Liver (tissue), 9 donors: ENCODE measurements around the gene CAMP. TPM values are rescaled to one million over a fixed set of nuclear protein-coding genes. Genes with fewer than 3 reads are reported as not detected.
"Not testable (repeated sequence)": the region's sequence is repeated elsewhere in the genome, so short reads cannot be mapped to it uniquely, and the experiment has no call there.

Experiments
- DNase-seq: peaks from one replicate; pipeline ENCODE4 v3.0.0-alpha.2; 2017; ENCODE audit warnings: low spot score
- H3K27ac ChIP-seq, 2 donors: one replicate each; pipeline ENCODE4 v1.7.0; 2013; ENCODE audit warnings: inconsistent platforms in 2 of 2, low read length in 2 of 2, control low read depth in 1 of 2, low read depth in 1 of 2, mild to moderate bottlenecking in 1 of 2
- H3K27me3 ChIP-seq, 4 donors: one replicate each; pipeline versions ENCODE4 v1.6.1 to v1.7.0; 2013; ENCODE audit warnings: low read length in 3 of 4, inconsistent platforms in 1 of 4, mild to moderate bottlenecking in 1 of 4, moderate library complexity in 1 of 4; ENCODE audit not compliant: control insufficient read depth in 4 of 4, insufficient read depth in 4 of 4
- H3K36me3 ChIP-seq, 4 donors: one replicate each; pipeline versions ENCODE4 v1.6.1 to v1.7.0; 2013; ENCODE audit warnings: low read length in 3 of 4, mild to moderate bottlenecking in 3 of 4, low read depth in 1 of 4, moderate library complexity in 1 of 4; ENCODE audit not compliant: control insufficient read depth in 4 of 4, insufficient read depth in 3 of 4
- H3K4me1 ChIP-seq, 4 donors: one replicate each; pipeline versions ENCODE4 v1.6.1 to v1.7.0; 2013; ENCODE audit warnings: low read length in 3 of 4, mild to moderate bottlenecking in 3 of 4, moderate library complexity in 1 of 4; ENCODE audit not compliant: control insufficient read depth in 4 of 4, insufficient read depth in 4 of 4
- H3K4me3 ChIP-seq, 3 donors: one replicate each; pipeline versions ENCODE4 v1.6.1 to v1.7.0; 2013; ENCODE audit warnings: low read length in 3 of 3, control low read depth in 1 of 3, low read depth in 1 of 3, mild to moderate bottlenecking in 1 of 3
- H3K9ac ChIP-seq, 2 donors: one replicate each; pipeline ENCODE4 v1.7.0; 2013; ENCODE audit warnings: low read length in 2 of 2, mild to moderate bottlenecking in 2 of 2, moderate library complexity in 2 of 2, control low read depth in 1 of 2, low read depth in 1 of 2
- H3K9me3 ChIP-seq, 4 donors: one replicate each; pipeline versions ENCODE4 v1.6.1 to v1.7.0; 2013; ENCODE audit warnings: low read length in 3 of 4; ENCODE audit not compliant: control insufficient read depth in 4 of 4
- EGR1 ChIP-seq, 2 donors: IDR thresholded peaks; 2 replicates each; pipeline ENCODE4 v1.6.1; 2016 to 2018; ENCODE audit warnings: antibody characterized with exemption in 2 of 2, low read depth in 2 of 2
- FOXA1 ChIP-seq: IDR thresholded peaks from 2 replicates; pipeline ENCODE4 v1.6.1; 2016; ENCODE audit warnings: antibody characterized with exemption
- FOXA2 ChIP-seq: IDR thresholded peaks from 2 replicates; pipeline ENCODE4 v1.6.1; 2016; ENCODE audit warnings: antibody characterized with exemption
- GABPA ChIP-seq, 2 donors: IDR thresholded peaks in 1 of 2; conservative IDR thresholded peaks in 1 of 2; 2 replicates each; pipeline ENCODE4 v1.6.1; 2016; ENCODE audit warnings: antibody characterized with exemption in 2 of 2, mild to moderate bottlenecking in 1 of 2, moderate library complexity in 1 of 2
- HNF4A ChIP-seq, 2 donors: conservative IDR thresholded peaks; 2 replicates each; pipeline ENCODE4 v1.6.1; 2016; ENCODE audit warnings: antibody characterized with exemption in 2 of 2, mild to moderate bottlenecking in 2 of 2
- HNF4G ChIP-seq: IDR thresholded peaks from 2 replicates; pipeline ENCODE4 v1.6.1; 2016; ENCODE audit warnings: antibody characterized with exemption
- JUND ChIP-seq, 2 donors: IDR thresholded peaks; 2 replicates each; pipeline ENCODE4 v1.6.1; 2016; ENCODE audit warnings: antibody characterized with exemption in 2 of 2
- NR2F2 ChIP-seq: IDR thresholded peaks from 2 replicates; pipeline ENCODE4 v1.6.1; 2016; ENCODE audit warnings: antibody characterized with exemption
- RAD21 ChIP-seq, 2 donors: IDR thresholded peaks; 2 replicates each; pipeline ENCODE4 v1.6.1; 2016; ENCODE audit warnings: antibody characterized with exemption in 2 of 2, mild to moderate bottlenecking in 2 of 2
- RXRA ChIP-seq, 2 donors: IDR thresholded peaks; 2 replicates each; pipeline ENCODE4 v1.6.1; 2017 to 2018; ENCODE audit warnings: antibody characterized with exemption in 2 of 2, mild to moderate bottlenecking in 1 of 2
- SP1 ChIP-seq: IDR thresholded peaks from 2 replicates; pipeline ENCODE4 v1.6.1; 2018; ENCODE audit warnings: antibody characterized with exemption, mild to moderate bottlenecking
- TAF1 ChIP-seq: conservative IDR thresholded peaks from 2 replicates; pipeline ENCODE4 v1.6.1; 2016; ENCODE audit warnings: antibody characterized with exemption, mild to moderate bottlenecking
- YY1 ChIP-seq: IDR thresholded peaks from 2 replicates; pipeline ENCODE4 v1.6.1; 2016; ENCODE audit warnings: antibody characterized with exemption, mild to moderate bottlenecking
- WGBS: extraction: QIAGEN DNeasy Blood & Tissue Kit; methylation state at CpG from one replicate; pipeline ENCODE4 v1.1.7; 2013; 5-methylcytosine and 5-hydroxymethylcytosine counted together
- polyA plus RNA-seq, 2 donors: library from polyadenylated mRNA; stranded (reverse) in 1 of 2; unstranded in 1 of 2; fragments of 200-250 nt in 1 of 2; fragments of >200 nt in 1 of 2; fragmentation: Nextera tagmentation in 1 of 2; extraction: Ambion mirVana in 1 of 2; gene quantifications; one replicate each; pipeline versions ENCODE4 v1.2.1 to v1.2.3, GENCODE V29; 2013 to 2015
- total RNA-seq, 2 donors: library from RNA; depleted of rRNA; stranded (reverse); fragments of >200 nt; gene quantifications; one replicate each; pipeline ENCODE4 v1.2.3, GENCODE V29; 2014
- TF ChIP-seq, protein P1 (sequence below): IDR thresholded peaks from 2 replicates; pipeline ENCODE4 v1.6.1; 2016; ENCODE audit warnings: antibody characterized with exemption, mild to moderate bottlenecking
- TF ChIP-seq, protein P2 (sequence below): fragments of 150-350 bp; IDR thresholded peaks from 2 replicates; pipeline ENCODE4 v1.5.1; 2017; ENCODE audit warnings: improper control_type of control experiment, low read depth, low read length; ENCODE audit not compliant: missing input control
- TF ChIP-seq, protein P3 (sequence below): IDR thresholded peaks from 2 replicates; pipeline ENCODE4 v1.6.1; 2016; ENCODE audit warnings: antibody characterized with exemption
- donor health status: healthy.
- donor health status: healthy.
- donor health status: healthy.
- donor health status: healthy.
- donor health status: healthy.

The CAMP gene
- total and polyA plus RNA-seq, 4 donors: 0.25 to 3.2 (median 0.62) TPM; not detected in 1

DNA sequence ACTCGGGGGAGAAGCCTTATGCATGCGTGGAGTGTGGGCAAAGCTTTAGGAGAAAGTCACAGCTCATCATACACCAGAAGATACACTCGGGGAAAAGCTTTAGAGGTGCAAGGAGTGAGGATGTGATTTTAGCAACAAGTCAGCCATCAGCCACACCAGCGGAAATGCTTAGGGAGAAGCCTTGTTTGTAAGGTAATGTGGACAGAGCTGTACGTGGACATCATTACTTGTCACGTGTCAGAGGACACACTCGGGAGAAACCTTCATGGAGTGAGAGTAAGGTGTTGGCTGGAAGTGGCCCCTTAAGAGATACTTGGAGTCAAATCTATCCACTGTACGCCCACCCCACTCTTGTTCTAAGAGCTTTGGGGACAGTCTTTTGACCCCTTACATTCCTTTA is 46.3 kb downstream of the CAMP start:
- Histone ChIP-seq H3K4me3 (no peak overlapping the region), H3K27me3 (no peaks in the 10 kb centered on the region), H3K4me1 (no peaks in the 10 kb centered on the region), H3K27ac (no peak overlapping the region), H3K36me3 (peaks cover 0 to 16% (median 0%) of the 10 kb centered on the region in 4 donors), H3K9ac (no peak overlapping the region), H3K9me3 (no peaks in the 10 kb centered on the region)
- TF ChIP-seq HNF4A (conservative IDR thresholded peaks at IDR 0.05): no peak
- TF ChIP-seq, protein P1, sequence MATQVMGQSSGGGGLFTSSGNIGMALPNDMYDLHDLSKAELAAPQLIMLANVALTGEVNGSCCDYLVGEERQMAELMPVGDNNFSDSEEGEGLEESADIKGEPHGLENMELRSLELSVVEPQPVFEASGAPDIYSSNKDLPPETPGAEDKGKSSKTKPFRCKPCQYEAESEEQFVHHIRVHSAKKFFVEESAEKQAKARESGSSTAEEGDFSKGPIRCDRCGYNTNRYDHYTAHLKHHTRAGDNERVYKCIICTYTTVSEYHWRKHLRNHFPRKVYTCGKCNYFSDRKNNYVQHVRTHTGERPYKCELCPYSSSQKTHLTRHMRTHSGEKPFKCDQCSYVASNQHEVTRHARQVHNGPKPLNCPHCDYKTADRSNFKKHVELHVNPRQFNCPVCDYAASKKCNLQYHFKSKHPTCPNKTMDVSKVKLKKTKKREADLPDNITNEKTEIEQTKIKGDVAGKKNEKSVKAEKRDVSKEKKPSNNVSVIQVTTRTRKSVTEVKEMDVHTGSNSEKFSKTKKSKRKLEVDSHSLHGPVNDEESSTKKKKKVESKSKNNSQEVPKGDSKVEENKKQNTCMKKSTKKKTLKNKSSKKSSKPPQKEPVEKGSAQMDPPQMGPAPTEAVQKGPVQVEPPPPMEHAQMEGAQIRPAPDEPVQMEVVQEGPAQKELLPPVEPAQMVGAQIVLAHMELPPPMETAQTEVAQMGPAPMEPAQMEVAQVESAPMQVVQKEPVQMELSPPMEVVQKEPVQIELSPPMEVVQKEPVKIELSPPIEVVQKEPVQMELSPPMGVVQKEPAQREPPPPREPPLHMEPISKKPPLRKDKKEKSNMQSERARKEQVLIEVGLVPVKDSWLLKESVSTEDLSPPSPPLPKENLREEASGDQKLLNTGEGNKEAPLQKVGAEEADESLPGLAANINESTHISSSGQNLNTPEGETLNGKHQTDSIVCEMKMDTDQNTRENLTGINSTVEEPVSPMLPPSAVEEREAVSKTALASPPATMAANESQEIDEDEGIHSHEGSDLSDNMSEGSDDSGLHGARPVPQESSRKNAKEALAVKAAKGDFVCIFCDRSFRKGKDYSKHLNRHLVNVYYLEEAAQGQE: no peak
- TF ChIP-seq RAD21 (IDR thresholded peaks at IDR 0.05): no peak
- no peak for TF ChIP-seq FOXA2
- TF ChIP-seq TAF1: no peak
- TF ChIP-seq HNF4G: no peak
- TF ChIP-seq RXRA (IDR thresholded peaks at IDR 0.05): no peak
- no peak for TF ChIP-seq JUND (IDR thresholded peaks at IDR 0.05)
- no peak for TF ChIP-seq FOXA1
- WGBS: 94% methylated on average over 8 of the region's 8 CpGs
- DNase-seq: no peak

DNA sequence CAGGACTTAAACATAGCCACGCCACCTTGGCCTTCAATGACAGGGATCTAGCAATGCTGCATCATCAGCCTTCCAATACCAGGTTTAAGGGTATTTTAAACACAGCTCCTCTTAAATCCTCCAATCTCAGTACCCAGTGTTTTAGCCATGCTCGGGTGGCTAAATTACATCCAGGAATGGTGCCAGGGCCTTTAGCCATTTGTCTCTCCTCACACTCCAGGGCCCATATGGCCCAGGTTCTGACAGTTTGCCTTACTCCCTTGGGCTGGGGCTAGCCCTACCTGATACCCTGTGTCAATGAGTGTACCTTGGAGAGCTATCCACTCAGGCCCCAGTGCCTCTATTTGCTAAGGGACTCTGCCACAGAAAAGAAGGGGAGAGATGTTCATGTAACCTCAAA is 47.0 kb downstream of the CAMP start:
- Histone ChIP-seq H3K9ac (no peak overlapping the region), H3K9me3 (no peaks in the 10 kb centered on the region), H3K4me3 (no peak overlapping the region), H3K27ac (no peak overlapping the region), H3K4me1 (no peaks in the 10 kb centered on the region), H3K27me3 (no peaks in the 10 kb centered on the region), H3K36me3 (peaks cover 0 to 16% (median 0%) of the 10 kb centered on the region in 4 donors)
- TF ChIP-seq SP1 (no peak), YY1 (no peak), HNF4A (conservative IDR thresholded peaks at IDR 0.05) (no peak), RAD21 (IDR thresholded peaks at IDR 0.05) (no peak), FOXA1 (no peak), NR2F2 (no peak), GABPA (IDR thresholded peaks at IDR 0.05 in 1 of 2, conservative IDR thresholded peaks at IDR 0.05 in 1 of 2) (no peak), TAF1 (no peak), EGR1 (IDR thresholded peaks at IDR 0.05; ENCODE audit: low read depth in 2 of 2) (no peak), JUND (IDR thresholded peaks at IDR 0.05) (no peak)
- TF ChIP-seq, protein P2, sequence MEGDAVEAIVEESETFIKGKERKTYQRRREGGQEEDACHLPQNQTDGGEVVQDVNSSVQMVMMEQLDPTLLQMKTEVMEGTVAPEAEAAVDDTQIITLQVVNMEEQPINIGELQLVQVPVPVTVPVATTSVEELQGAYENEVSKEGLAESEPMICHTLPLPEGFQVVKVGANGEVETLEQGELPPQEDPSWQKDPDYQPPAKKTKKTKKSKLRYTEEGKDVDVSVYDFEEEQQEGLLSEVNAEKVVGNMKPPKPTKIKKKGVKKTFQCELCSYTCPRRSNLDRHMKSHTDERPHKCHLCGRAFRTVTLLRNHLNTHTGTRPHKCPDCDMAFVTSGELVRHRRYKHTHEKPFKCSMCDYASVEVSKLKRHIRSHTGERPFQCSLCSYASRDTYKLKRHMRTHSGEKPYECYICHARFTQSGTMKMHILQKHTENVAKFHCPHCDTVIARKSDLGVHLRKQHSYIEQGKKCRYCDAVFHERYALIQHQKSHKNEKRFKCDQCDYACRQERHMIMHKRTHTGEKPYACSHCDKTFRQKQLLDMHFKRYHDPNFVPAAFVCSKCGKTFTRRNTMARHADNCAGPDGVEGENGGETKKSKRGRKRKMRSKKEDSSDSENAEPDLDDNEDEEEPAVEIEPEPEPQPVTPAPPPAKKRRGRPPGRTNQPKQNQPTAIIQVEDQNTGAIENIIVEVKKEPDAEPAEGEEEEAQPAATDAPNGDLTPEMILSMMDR: no peak
- TF ChIP-seq, protein P3, sequence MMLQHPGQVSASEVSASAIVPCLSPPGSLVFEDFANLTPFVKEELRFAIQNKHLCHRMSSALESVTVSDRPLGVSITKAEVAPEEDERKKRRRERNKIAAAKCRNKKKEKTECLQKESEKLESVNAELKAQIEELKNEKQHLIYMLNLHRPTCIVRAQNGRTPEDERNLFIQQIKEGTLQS: no peak
- 89% methylated on average over 2 of the region's 2 CpGs for WGBS
- DNase-seq: no peak

DNA sequence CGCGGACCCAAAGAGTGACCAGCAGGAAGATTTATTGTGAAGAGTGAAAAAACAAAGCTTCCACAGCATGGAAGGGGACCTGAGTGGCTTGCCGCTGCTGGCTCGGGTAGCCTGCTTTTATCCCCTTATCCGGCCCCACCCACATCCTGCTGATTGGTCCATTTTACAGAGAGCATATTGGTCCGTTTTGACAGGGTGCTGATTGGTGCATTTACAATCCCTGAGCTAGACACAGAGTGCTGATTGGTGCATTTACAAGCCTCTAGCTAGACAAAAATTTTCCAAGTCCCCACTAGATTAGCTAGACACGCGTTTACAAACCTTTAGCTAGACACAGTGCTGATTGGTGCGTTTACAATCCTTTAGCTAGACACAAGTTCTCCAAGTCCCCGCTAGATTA is 47.9 kb downstream of the CAMP start:
- peaks cover 0 to 14% (median 0%) of the 10 kb centered on the region in 4 donors for H3K36me3 ChIP-seq
- H3K4me1 ChIP-seq, H3K27me3 ChIP-seq, DNase-seq, H3K9me3 ChIP-seq, H3K9ac ChIP-seq, H3K27ac ChIP-seq, H3K4me3 ChIP-seq: not testable (repeated sequence)
- WGBS: 95% methylated on average over 10 of the region's 10 CpGs
